ENCODE measurements around the gene WT1. TPM values are rescaled to one million over a fixed set of nuclear protein-coding genes. Genes with fewer than 3 reads are reported as not detected.

WT1 gene
- total and polyA plus RNA-seq, 4 donors: 0.07 to 0.92 (median 0.47) TPM

DNA sequence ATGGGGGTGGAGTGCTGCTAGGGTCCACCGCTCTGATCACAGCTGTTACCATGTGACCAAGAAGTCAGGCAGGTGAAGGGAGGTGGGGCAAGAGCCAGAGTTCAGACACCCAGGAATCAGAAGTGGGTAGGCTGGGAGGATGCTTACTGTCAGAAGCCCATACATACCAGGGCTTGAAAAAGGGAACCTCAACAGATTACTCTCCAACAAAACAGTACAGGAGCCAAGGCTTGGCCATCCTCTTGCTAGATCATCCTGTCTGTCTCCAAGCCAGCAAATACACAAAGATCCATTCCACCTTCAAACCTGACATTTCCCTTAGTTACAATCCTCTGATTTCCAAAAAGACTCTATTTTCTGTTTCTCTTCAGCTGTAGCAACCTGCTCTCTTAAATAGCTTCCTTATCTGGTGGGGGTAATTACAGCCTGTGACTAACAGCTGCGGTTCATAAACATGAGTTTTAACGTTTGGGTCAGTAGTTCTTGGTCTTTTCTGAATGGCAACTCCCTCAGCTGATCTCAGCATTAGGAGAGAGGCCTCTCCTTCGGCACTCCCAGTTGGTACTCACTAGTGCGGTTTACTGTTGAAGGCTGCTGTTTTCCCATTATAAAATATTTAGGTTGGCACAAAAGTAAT, 31.1 kb upstream of the WT1 start:
- no peak for TF ChIP-seq CTCF (IDR thresholded peaks at IDR 0.05; ENCODE audit: control extremely low read depth, extremely low read depth)
- Histone ChIP-seq H3K9ac (ENCODE audit: insufficient read depth in 1 of 2, low read length in 2 of 2) (no peak overlapping the region), H3K36me3 (ENCODE audit: control insufficient read depth in 4 of 4, insufficient read depth in 4 of 4, low read length in 4 of 4) (no peaks in the 10 kb centered on the region), H3K27me3 (ENCODE audit: control insufficient read depth in 3 of 3, insufficient read depth in 3 of 3, low read length in 2 of 3) (no peaks in the 10 kb centered on the region), H3K9me3 (ENCODE audit: control insufficient read depth in 4 of 4, insufficient read depth in 3 of 4, low read length in 3 of 4) (no peaks in the 10 kb centered on the region), H3K4me3 (no peak overlapping the region), H3K27ac (ENCODE audit: low read depth in 1 of 2, low read length in 1 of 2) (no peak overlapping the region), H3K4me1 (ENCODE audit: control insufficient read depth in 5 of 5, insufficient read depth in 5 of 5, low read length in 5 of 5) (no peaks in the 10 kb centered on the region)
- peak; percentile 27 for ATAC-seq (ENCODE audit: insufficient read depth, low FRiP score)
- DNase-seq: no peak
- 64 to 78% methylated on average over 5 of the region's 5 CpGs for WGBS, 2 donors

GRCh38 chr11:32464078-32464477, 28.7 kb upstream of the WT1 start:
- ATAC-seq (ENCODE audit: insufficient read depth, low FRiP score) (no peak), DNase-seq (no peak)
- no peak overlapping the region for H3K27ac ChIP-seq (ENCODE audit: low read depth in 1 of 2, low read length in 1 of 2)
- no peak overlapping the region for H3K9ac ChIP-seq (ENCODE audit: insufficient read depth in 1 of 2, low read length in 2 of 2)
- H3K4me1 ChIP-seq (ENCODE audit: control insufficient read depth in 5 of 5, insufficient read depth in 5 of 5, low read length in 5 of 5): no peaks in the 10 kb centered on the region
- no peaks in the 10 kb centered on the region for H3K9me3 ChIP-seq (ENCODE audit: control insufficient read depth in 4 of 4, insufficient read depth in 3 of 4, low read length in 3 of 4)
- no peak overlapping the region for H3K4me3 ChIP-seq
- H3K27me3 ChIP-seq (ENCODE audit: control insufficient read depth in 3 of 3, insufficient read depth in 3 of 3, low read length in 2 of 3): no peaks in the 10 kb centered on the region
- no peak for TF ChIP-seq CTCF (IDR thresholded peaks at IDR 0.05; ENCODE audit: control extremely low read depth, extremely low read depth)
- 91 to 96% methylated on average over 2 of the region's 2 CpGs for WGBS, 2 donors
- H3K36me3 ChIP-seq (ENCODE audit: control insufficient read depth in 4 of 4, insufficient read depth in 4 of 4, low read length in 4 of 4): no peaks in the 10 kb centered on the region

- WGBS, 2 donors: 80 to 84% methylated on average over 9 of the region's 9 CpGs
- Histone ChIP-seq H3K4me3 (no peak overlapping the region), H3K36me3 (ENCODE audit: control insufficient read depth in 4 of 4, insufficient read depth in 4 of 4, low read length in 4 of 4) (no peaks in the 10 kb centered on the region), H3K27me3 (ENCODE audit: control insufficient read depth in 3 of 3, insufficient read depth in 3 of 3, low read length in 2 of 3) (no peaks in the 10 kb centered on the region), H3K9ac (ENCODE audit: insufficient read depth in 1 of 2, low read length in 2 of 2) (no peak overlapping the region), H3K9me3 (ENCODE audit: control insufficient read depth in 4 of 4, insufficient read depth in 3 of 4, low read length in 3 of 4) (no peaks in the 10 kb centered on the region), H3K4me1 (ENCODE audit: control insufficient read depth in 5 of 5, insufficient read depth in 5 of 5, low read length in 5 of 5) (no peaks in the 10 kb centered on the region), H3K27ac (ENCODE audit: low read depth in 1 of 2, low read length in 1 of 2) (no peak overlapping the region)
- DNase-seq (no peak), ATAC-seq (ENCODE audit: insufficient read depth, low FRiP score) (no peak)
- no peak for TF ChIP-seq CTCF (IDR thresholded peaks at IDR 0.05; ENCODE audit: control extremely low read depth, extremely low read depth)
Measured at GRCh38 chr11:32462011-32462690, 26.8 kb upstream of the WT1 start.
